Suprapubic skin (tissue), 4 donors: ENCODE data around the gene RAB37. TPM values are rescaled to one million over a fixed set of nuclear protein-coding genes. Genes with fewer than 3 reads are reported as not detected.

Experiments
- total RNA-seq, 4 donors: library from RNA; depleted of rRNA; stranded (reverse); fragments of >200 nt; gene quantifications; one replicate each; pipeline ENCODE4 v1.1.0, GENCODE V29; 2016

The RAB37 gene
- total RNA-seq, 4 donors from 2014 or later: 0.32 to 0.38 TPM; not detected in 2

Other genes starting within 250 kb of the RAB37 start
- not detected for gene CD300LB, start 205.8 kb upstream of the RAB37 start, total RNA-seq
- under 1 TPM; 0.31 to 0.80 (median 0.53) TPM for gene CD300C, start 191.1 kb upstream of the RAB37 start, total RNA-seq
- gene CD300H, start 169.7 kb upstream of the RAB37 start, total RNA-seq: not detected
- not detected for gene CD300LD, start 145.0 kb upstream of the RAB37 start, total RNA-seq
- gene CD300E, start 113.5 kb upstream of the RAB37 start, total RNA-seq: under 1 TPM in 1 of 4 donors, not detected in 3; 0.24 TPM
- not detected for gene CD300LF, start 24.3 kb upstream of the RAB37 start, total RNA-seq
- gene NHERF1, start 11.4 kb downstream of the RAB37 start, total RNA-seq: 10 to 100 TPM; 21.1 to 53.8 (median 42.0) TPM
- gene NAT9, start 39.1 kb downstream of the RAB37 start, total RNA-seq: 10 to 100 TPM; 21.0 to 32.7 (median 24.4) TPM
- under 1 TPM in 1 of 4 donors, not detected in 3; 0.13 TPM for gene GRIN2C, start 122.6 kb downstream of the RAB37 start, total RNA-seq
- gene FDXR, start 135.7 kb downstream of the RAB37 start, total RNA-seq: 10 to 100 TPM; 19.1 to 34.1 (median 24.7) TPM
- gene FADS6, start 156.4 kb downstream of the RAB37 start, total RNA-seq: 10 to 100 TPM in 2 of 4 donors, 1 to 10 TPM in 2; 4.9 to 11.6 (median 8.1) TPM
- 1 to 10 TPM; 1.1 to 3.7 (median 1.9) TPM for gene USH1G, start 186.0 kb downstream of the RAB37 start, total RNA-seq
- gene OTOP2, start 187.0 kb downstream of the RAB37 start, total RNA-seq: under 1 TPM in 1 of 4 donors, not detected in 3; 0.49 TPM
- gene OTOP3, start 198.6 kb downstream of the RAB37 start, total RNA-seq: under 1 TPM in 2 of 4 donors, not detected in 2; 0.65 to 0.98 TPM
- 10 to 100 TPM in 2 of 4 donors, 1 to 10 TPM in 2; 3.4 to 13.7 (median 9.5) TPM for gene HID1, start 235.5 kb downstream of the RAB37 start, total RNA-seq